HG03175 (cell line): Measurements from ENCODE around the gene C19orf53.
A peak's percentile ranks its signal among the peaks of the same experiment; 100 is the strongest.

Experiments
- ATAC-seq: cut with Tn5 transposase; IDR thresholded peaks from one replicate; pipeline ENCODE4 v1.9.1; 2021; ENCODE audit warnings: mild to moderate bottlenecking, moderate library complexity; ENCODE audit not compliant: unreplicated experiment

C19orf53 gene

DNA sequence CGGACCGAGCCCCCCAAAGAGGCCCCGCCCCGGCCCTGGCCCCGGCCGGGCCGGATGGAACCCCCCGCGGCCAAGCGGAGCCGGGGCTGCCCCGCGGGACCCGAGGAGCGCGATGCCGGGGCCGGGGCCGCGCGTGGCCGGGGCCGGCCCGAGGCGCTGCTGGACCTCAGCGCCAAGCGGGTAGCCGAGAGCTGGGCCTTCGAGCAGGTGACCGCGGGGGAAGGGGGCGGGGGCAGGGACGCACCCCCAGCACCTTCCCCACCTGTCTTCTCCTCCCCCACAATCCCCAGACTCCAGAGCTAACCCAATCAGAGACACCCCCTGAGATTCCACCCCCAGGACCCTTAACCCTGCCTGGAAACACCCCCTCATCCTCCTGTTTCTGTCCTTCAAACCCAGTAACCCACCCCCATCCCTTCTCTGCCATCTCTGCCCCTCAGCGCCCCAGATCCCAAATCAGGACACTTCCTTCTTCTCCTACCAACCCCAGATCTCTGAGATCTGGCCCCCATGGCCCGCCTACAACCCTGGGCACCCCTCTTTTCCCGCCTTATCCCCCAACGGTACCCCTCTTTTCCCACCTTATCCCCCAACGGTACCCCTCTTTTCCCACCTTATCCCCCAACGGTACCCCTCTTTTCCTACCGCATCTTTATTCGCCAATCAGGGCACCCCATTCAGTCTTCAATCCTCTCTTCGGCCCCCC, 21.5 kb downstream of the C19orf53 start:
- peak; percentile 30 for ATAC-seq

DNA sequence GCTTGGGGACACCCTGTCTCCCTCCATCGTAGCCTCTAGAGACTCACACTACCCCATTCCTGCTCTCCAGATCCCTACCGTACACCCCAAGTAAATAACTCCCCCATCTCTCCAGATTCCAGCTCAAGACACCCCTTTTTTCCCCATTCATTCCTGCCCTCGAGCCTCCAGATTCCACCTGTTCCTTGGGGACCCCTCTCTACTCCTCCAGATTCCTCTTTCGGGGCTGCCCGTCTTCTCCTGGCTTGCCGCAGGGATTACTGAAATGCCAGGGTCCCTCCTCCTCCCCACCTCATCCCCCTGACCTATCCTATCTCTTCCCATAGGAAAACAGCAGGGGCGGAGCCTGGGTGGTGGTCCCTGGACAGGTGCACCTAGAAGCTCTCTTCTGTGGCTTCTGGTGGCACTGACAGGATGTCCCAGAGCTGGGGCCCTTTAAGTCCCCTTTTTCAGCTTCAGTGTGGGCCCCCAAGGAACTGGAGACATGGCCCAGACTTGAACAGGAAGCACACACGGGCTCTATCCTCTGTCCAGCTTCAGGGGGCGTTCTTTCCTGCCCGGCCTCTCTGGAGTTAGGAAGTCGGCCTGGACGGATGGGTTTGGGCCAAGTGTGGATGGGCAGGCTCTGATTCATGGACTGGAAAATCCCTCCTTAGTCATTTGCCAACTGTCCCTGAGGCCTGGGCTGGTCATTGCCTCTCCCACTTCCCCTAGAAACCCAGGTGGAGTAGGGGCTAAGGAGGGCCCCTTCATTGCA, 22.2 kb downstream of the C19orf53 start:
- ATAC-seq, result no peak

- no peak for ATAC-seq
These were observed 22.8 kb downstream of the C19orf53 start for GRCh38 chr19:13797058-13797440.

DNA sequence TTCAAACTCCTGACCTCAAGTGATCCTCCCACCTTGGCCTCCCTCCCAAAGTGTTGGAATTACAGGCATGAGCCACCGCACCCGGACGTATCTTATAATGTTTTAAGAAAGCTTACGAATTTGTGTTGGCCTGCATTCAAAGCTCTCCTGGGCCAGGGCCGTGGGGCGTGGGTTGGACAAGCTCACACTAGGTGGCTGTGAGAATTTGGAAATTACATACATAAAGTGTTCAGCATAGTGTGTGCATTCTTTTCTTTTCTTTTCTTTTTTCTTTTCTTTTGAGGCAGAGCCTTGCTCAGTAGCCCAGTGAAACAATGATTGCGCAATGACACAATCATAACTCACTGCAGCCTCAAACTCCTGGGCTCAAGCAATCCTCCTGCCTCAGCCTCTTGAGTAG, 23.6 kb downstream of the C19orf53 start:
- ATAC-seq, result no peak

GRCh38 chr19:13799669-13800068, 25.4 kb downstream of the C19orf53 start:
- ATAC-seq, result no peak

DNA sequence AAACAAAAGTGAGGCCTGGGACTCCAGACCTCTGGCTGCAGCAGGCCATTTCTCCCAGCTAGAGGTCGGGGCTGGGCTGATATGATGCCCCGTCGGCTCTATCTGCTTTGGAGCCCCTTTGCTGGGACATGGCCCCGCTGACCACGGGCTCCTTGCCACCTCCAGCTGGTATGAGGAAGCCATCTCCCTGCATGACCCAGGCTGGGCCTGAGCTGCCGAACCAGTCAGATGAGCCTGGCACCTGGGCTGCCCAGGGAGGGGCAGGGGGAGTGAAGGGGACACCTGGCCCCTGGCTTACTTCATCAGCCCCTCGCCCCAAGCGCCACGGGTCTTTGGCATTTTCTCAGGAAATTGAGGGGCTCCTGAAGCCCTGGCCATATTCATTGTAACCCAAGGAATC, 28.8 kb downstream of the C19orf53 start:
- ATAC-seq, result no peak

- no peak for ATAC-seq
These were observed 30.8 kb downstream of the C19orf53 start for GRCh38 chr19:13804830-13805683.

- ATAC-seq, result no peak
These were observed 32.5 kb downstream of the C19orf53 start for GRCh38 chr19:13806728-13807127.

- no peak for ATAC-seq
These were observed 33.3 kb downstream of the C19orf53 start for GRCh38 chr19:13807421-13808021.

GRCh38 chr19:13808856-13809255, 34.6 kb downstream of the C19orf53 start:
- no peak for ATAC-seq

- ATAC-seq, result no peak
These were observed 38.3 kb downstream of the C19orf53 start for GRCh38 chr19:13812544-13812943.

- no peak for ATAC-seq
These were observed 38.9 kb downstream of the C19orf53 start for GRCh38 chr19:13813147-13813546.

DNA sequence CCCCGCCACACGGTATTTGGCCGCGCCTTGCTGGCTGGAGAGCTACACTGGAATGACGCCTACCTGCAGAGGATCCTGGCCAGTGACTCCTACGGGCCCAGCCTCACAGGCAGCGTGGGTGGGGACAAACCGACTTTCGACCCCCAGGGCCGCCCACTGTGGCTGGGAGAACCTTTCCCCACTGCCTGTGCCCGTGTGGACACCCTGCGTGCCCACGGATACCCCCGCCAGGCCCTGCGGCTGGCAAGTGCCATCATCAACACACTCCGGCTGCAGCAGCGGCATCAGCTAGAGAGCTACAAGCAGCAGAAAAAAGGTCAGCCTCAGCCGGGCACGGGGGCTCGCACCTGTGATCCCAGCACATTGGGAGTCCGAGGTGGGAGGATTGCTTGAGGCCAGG, 40.3 kb downstream of the C19orf53 start:
- ATAC-seq, result no peak

GRCh38 chr19:13817018-13817614, 42.9 kb downstream of the C19orf53 start:
- ATAC-seq, result peak; percentile 49

- ATAC-seq, result peak; percentile 46
These were observed 43.5 kb downstream of the C19orf53 start for GRCh38 chr19:13817615-13818371.

- ATAC-seq, result no peak
These were observed 45.0 kb downstream of the C19orf53 start for GRCh38 chr19:13819238-13819637.

DNA sequence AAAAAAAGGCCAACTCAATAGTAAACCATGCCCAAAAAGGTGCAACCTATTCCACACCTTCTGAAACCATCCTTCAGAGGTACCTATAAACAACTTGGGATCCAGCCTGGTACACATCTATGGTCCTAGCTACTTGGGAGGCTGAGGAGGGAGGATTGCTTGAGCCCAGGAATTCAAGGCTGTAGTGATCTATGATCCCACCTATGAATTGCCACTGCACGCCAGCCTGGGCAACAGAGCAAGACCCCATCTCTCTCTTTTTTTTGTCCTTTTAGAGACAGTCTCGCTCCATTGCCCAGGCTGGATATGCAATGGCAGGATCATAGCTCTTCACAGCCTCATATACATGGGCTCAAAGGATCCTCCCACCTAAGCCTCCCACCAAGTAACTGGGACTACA, 47.0 kb downstream of the C19orf53 start:
- no peak for ATAC-seq

- ATAC-seq, result no peak
These were observed 49.0 kb downstream of the C19orf53 start for GRCh38 chr19:13823256-13823655.

GRCh38 chr19:13823901-13824300, 49.6 kb downstream of the C19orf53 start:
- ATAC-seq, result no peak

GRCh38 chr19:13824703-13825102, 50.4 kb downstream of the C19orf53 start:
- no peak for ATAC-seq
